Stimulated activated naive CD8-positive, alpha-beta T cell treated with anti-CD3 and anti-CD28 coated beads, Interleukin-15, Interleukin-2, amounts not matched to agents 100 U/mL and 50 U/mL, for 24 hours (primary cell): ENCODE data around the gene RANBP3.
"Not testable (repeated sequence)": the region's sequence is repeated elsewhere in the genome, so short reads cannot be mapped to it uniquely, and the experiment has no call there.

Experiments
- ATAC-seq: fragments of 150-1000 bp; cut with Tn5 transposase; one replicate; pipeline ENCODE4 v1.10.0; 2021
- DNase-seq: peaks from one replicate; pipeline ENCODE4 v3.0.0; 2021

Gene RANBP3

DNA sequence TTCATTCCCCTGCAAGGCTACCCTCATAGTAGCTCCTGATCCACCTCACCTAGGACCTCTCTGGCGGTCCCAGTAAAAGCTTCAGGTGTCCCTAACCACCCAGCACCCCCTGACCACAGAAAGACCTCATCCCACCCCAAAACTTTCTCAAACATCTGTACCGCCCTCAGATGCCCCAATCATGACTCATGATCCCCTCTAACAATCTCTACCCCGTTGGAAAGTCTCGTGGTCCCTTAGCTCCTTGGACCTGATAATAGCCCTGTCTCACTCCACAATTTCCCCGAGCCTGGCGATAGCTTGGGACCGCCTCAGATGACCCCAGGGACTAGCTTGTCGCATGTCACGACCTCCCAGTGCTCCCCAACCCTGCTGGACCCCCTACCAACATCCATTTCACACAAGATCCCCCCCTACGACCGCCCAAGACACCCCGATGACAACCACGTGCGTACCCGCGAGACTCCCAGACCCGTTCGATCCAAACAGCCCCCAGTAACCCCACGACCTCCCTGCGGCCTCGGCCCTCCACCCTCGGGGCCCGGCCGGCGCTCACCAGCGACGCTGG lies 74.8 kb downstream of the RANBP3 start:
- DNase-seq (peak; percentile 29), ATAC-seq (no peak)

GRCh38 chr19:5900976-5901375 lies 77.0 kb downstream of the RANBP3 start:
- ATAC-seq (no peak), DNase-seq (no peak)

DNA sequence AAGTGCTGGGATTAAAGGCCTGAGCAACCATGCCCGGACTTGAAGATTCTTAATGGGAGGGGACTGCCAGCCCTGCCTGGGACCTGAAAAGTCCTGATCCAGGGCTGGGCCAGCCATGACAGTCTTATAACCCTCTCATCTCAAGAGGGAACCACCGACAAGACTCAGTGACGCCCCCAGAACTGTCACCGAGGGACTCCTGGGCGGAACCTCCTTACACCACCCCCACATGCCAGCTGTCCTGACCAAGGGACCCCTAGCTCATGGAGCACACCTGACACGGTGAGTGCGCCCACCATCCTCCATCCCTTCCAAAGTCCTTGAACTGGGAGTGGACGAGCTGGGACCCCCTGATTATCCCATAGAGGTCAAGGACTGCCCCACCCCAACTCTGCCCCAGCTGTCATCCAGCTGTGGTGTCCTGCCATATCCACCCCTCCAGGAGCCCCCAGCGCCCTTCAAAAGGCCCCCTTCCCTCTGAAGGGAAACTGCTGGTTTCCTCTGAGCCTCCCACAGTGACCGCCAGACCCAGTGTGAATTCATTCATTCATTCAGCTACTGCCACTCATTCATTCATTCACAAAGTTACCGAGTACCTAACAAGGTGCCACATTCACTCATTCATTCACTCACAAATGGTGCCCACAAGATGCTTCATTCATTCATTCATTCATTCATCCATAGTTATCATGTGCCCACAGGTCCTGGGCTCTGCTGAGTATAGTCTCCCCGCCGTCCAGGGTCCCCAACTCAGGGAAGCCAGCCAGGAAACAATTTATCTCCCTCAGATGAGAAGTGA lies 78.0 kb downstream of the RANBP3 start:
- DNase-seq (no peak), ATAC-seq (no peak)

GRCh38 chr19:5897189-5897969 lies 80.6 kb downstream of the RANBP3 start:
- no peak for DNase-seq
- ATAC-seq, result no peak

GRCh38 chr19:5896365-5897076 lies 81.4 kb downstream of the RANBP3 start:
- DNase-seq, result no peak
- no peak for ATAC-seq

GRCh38 chr19:5895890-5896289 lies 82.0 kb downstream of the RANBP3 start:
- DNase-seq (no peak), ATAC-seq (no peak)

DNA sequence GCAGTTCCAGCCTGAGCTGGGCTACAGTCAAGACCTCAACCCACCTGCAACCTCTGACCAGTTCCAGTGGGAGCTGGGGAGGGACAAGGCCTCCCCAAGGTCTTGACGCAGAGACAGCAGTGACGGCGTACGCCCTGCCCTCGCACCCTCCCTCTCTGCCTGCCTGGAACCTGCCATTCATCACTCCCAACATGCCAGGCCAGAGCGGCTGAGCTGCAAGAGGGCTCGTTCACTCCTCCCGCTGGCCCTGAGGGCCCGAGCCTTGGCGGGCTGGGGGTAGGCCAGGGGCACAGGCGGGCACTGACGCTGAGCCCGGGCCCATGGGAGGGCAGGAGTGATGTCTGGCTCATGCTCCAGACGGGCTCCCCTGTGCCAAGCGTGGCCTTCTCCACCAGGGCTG lies 82.5 kb downstream of the RANBP3 start:
- DNase-seq (no peak), ATAC-seq (no peak)

GRCh38 chr19:5894704-5895349 lies 83.1 kb downstream of the RANBP3 start:
- ATAC-seq (no peak), DNase-seq (no peak)

DNA sequence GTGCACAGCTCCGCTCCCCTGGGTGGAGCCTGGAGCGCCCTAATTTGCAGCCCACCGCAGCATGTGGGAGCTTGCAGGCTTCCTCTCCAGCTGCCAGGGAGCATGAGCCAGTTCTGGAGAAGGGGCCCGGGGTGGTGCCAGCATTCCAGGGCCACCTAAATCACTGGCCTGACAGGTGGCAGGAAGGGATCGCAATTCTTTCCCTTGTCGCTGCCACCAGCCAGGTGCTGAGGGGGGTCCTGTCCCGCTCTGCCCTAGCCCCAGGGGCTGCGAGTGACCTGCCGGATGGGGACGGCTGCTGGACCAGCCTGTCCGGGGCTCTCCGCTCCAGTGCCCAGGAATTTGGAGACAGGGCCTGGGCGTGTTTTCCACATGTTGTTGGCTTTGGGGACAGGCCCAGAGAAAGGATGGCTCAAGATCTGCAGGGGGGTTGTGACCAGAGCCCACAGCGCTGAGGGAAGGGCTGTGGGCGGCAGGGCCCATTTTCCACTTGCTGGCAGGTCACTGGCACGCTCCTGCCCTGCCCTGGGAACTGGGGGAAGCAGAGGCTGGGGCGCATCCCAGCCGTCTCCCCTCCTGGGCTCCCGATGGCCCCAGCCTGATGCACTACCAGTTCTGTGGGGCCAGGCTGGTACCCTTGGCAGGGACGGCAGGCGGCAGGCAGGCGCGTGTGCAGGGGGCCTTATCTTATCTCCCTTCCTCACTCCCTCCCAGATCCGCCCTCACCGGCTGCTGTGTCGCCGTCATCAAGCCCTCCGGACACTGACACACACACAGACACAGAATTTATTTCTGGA lies 83.8 kb downstream of the RANBP3 start:
- ATAC-seq, result no peak
- no peak for DNase-seq

DNA sequence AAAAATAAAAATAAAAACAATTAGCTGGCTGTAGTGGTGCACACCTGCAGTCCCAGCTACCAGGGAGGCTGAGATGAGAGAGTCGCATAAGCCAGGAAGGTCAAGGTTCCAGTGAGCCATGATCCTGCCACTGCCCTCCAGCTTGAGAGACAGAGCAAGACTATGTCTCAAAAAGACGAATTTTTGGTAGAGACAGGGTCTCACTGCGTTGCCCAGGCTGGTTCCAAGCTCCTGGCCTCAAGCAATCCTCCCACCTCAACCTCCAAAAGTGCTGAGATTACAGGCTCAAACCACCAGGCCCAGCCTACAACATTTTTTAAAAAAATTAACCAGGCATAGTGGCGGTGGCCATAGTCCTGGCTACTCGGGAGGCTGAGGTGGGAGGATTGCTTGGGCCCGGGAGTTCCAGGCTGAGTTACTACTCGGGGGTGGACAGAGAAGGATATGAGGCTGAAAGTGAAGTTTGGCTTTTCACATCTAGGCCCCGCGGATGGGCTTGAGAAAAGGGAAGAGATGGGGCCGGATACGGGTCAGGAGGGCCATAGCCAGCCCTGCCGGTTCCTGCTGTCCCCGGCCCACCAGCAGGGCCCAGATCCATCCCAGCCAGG lies 84.5 kb downstream of the RANBP3 start:
- DNase-seq (no peak), ATAC-seq (no peak)

DNA sequence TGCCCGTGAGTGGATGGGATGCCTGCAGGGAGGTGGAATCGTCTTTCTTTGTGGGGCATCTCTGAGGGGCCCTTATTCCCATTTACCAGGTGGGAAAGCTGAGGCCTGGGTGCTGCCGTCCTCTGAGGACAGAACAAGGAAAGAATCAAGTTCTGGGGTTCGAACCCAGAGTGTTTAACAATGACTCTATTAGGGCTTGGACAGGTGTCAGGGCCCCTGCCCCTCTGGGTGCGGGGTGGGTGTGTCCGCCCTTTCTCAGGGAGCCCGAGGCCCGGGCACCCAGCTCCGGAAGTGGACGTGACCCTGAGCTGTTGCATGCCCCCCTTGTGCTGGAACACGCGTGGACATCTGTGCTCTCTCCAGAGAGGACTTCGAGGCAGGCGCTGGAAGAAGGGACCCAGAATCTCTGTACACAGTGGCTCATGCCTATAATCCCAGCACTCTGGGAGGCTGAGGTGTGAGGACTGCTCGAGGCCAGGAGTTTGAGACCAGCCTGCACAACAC lies 85.1 kb downstream of the RANBP3 start:
- no peak for DNase-seq
- ATAC-seq, result no peak

- ATAC-seq (peak; percentile 30), DNase-seq (peak; percentile 30)
Observed at GRCh38 chr19:5891938-5892771, 85.8 kb downstream of the RANBP3 start.

DNA sequence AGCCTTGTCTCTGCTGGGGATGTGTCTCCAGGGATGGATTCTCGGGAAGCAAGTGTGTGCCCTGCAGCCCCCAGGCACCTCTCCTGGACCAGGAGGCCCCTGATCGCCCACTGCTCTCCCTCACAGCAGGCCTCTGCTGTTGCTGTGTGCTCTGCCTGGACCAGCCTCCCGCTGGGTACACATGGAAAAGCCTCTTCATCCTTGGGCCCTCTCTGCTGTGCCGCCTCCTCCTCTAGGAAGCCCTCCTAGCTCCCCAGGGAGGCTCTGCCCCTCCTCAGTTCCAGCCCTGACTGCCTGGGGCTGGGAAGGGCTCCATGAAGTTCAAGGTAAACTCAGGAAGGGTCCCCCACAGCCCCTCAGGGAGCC lies 86.4 kb downstream of the RANBP3 start:
- DNase-seq, result no peak
- no peak for ATAC-seq

GRCh38 chr19:5890099-5890498 lies 87.8 kb downstream of the RANBP3 start:
- no peak for DNase-seq
- ATAC-seq, result no peak

GRCh38 chr19:5889288-5889971 lies 88.5 kb downstream of the RANBP3 start:
- ATAC-seq, result no peak

DNA sequence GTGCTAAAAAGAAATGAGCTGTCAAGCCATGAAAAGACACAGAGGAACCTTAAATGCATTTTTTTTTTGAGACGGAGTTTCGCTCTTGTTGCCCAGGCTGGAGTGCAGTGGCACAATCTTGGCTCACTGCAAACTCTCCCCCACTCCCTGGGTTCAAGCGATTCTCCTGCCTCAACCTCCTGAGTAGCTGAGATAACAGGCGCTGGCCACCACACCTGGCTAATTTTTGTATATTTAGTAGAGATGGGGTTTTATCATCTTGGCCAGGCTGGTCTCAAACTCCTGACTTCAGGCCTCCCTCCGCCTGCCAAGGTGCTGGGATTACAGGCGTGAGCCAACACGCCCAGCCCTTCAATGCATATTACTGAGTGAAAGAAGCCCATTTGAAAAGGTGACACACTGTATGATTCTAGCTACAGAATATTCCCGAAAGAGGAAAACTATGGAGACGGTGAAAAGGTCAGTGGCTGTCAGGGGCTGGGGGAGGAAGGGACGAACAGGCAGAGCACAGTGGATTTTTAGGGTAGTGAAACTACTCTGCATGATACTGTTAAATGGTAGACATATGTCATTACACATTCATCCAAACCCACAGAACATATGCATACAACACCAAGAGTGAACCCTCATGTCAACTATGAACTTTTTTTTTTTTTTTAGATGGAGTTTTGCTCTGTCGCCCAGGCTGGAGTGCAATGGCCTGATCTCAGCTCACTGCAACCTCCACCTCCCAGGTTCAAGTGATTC lies 93.7 kb downstream of the RANBP3 start:
- not testable (repeated sequence) for DNase-seq, ATAC-seq

More at GRCh38 chr19:5889288-5889971, 88.5 kb downstream of the RANBP3 start:
- no peak for DNase-seq

- not testable (repeated sequence) for DNase-seq, ATAC-seq
Observed at GRCh38 chr19:5883157-5883873, 94.6 kb downstream of the RANBP3 start.
